Ishikawa (cell line): ENCODE data around the gene RGS12.

Experiments
- CEBPB ChIP-seq: IDR thresholded peaks from 2 replicates; pipeline ENCODE4 v1.6.1; 2012
- CREB1 ChIP-seq: IDR thresholded peaks from 2 replicates; pipeline ENCODE4 v1.6.1; 2012; ENCODE audit warnings: low read depth
- EGR1 ChIP-seq: IDR thresholded peaks from 2 replicates; pipeline ENCODE4 v1.6.1; 2012
- EP300 ChIP-seq: IDR thresholded peaks from 2 replicates; pipeline ENCODE4 v1.6.1; 2012; ENCODE audit warnings: borderline replicate concordance
- FOXM1 ChIP-seq: IDR thresholded peaks from 2 replicates; pipeline ENCODE4 v1.6.1; 2012; ENCODE audit warnings: low read depth, borderline replicate concordance
- NFIC ChIP-seq: IDR thresholded peaks from 2 replicates; pipeline ENCODE4 v1.6.1; 2012
- RAD21 ChIP-seq: IDR thresholded peaks from 2 replicates; pipeline ENCODE4 v1.6.1; 2012; ENCODE audit warnings: low read depth
- REST ChIP-seq: IDR thresholded peaks from 2 replicates; pipeline ENCODE4 v1.6.1; 2012; ENCODE audit warnings: low read depth, mild to moderate bottlenecking
- TAF1 ChIP-seq: IDR thresholded peaks from 2 replicates; pipeline ENCODE4 v1.6.1; 2012; ENCODE audit warnings: low read depth, mild to moderate bottlenecking
- TCF12 ChIP-seq: IDR thresholded peaks from 2 replicates; pipeline ENCODE4 v1.6.1; 2012; ENCODE audit warnings: low read depth
- TEAD4 ChIP-seq: IDR thresholded peaks from 2 replicates; pipeline ENCODE4 v1.6.1; 2012
- YY1 ChIP-seq: IDR thresholded peaks from 2 replicates; pipeline ENCODE4 v1.6.1; 2012; ENCODE audit warnings: low read depth
- ZBTB7A ChIP-seq: IDR thresholded peaks from 2 replicates; pipeline ENCODE4 v1.6.1; 2012; ENCODE audit warnings: low read depth
- TF ChIP-seq, protein P1 (sequence below): IDR thresholded peaks from 2 replicates; pipeline ENCODE4 v1.6.1; 2012
- TF ChIP-seq, protein P2 (sequence below): IDR thresholded peaks from 2 replicates; pipeline ENCODE4 v1.6.1; 2012

The RGS12 gene

DNA sequence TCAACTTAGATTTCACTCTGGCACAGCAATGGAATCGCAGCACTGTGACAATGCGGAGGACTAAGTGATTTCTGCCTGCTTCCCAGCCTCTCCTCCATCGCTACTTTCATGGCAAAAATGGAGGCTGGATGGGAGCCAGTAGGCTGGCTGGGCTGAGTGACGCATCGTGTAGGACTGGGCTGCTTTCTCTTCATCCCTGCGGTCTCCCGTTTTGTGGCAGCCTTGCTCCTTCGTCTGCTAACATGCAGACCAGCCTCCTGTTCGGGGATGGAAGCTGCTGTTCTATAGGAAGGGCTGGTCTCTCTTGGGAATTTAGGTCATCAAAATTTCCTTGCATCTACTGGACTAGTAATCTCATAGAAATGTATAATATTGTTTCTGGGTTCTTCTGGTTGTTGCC, 15.8 kb upstream of the RGS12 start:
- TF ChIP-seq CEBPB (no peak), NFIC (no peak), ZBTB7A (no peak)
- TF ChIP-seq, protein P1, sequence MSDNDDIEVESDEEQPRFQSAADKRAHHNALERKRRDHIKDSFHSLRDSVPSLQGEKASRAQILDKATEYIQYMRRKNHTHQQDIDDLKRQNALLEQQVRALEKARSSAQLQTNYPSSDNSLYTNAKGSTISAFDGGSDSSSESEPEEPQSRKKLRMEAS, result no peak

DNA sequence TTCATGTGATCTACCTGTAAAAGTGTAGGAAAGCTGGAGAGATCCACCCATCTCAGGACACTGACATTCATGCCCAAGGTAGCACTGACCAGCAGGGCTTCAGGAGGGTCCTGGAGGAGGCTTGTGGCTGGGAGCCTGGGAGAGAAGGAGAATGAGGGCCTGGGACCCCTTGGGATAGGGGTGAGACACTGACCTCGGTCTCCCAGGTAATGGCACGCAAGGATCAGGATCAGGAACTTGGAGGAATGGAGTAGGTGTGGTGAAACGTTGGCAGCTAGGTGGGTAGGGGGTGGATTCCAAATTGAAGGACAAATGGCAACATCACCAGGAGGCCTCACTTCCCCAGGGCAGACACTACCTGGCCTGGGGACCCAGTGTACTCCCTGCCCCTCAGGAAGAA, 12.4 kb upstream of the RGS12 start:
- TF ChIP-seq CREB1 (no peak), NFIC (no peak), FOXM1 (no peak), YY1 (no peak), TAF1 (no peak), ZBTB7A (no peak), TEAD4 (no peak), CEBPB (no peak), EGR1 (no peak), TCF12 (no peak), EP300 (no peak)
- TF ChIP-seq, protein P2, sequence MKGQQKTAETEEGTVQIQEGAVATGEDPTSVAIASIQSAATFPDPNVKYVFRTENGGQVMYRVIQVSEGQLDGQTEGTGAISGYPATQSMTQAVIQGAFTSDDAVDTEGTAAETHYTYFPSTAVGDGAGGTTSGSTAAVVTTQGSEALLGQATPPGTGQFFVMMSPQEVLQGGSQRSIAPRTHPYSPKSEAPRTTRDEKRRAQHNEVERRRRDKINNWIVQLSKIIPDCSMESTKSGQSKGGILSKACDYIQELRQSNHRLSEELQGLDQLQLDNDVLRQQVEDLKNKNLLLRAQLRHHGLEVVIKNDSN, result no peak

DNA sequence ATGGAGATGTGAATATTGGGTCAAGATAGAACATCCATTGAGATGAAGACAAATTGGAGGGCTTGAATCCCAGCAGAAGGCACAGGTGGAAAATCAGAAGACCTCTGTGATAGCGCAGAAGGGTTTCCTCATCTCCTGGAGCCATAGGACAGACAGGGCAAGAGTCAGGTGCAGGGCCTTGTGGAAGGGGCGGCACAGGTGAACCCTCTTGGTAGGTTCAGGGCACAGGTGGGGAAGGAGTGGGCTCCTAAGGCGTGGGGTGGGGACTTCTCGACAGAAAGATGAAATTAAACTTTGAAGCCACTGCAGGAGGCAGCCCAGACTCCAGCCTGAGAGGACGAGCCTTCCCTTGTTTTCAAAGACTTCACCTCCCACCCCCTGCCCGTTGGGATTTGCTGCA, 9.3 kb upstream of the RGS12 start:
- TF ChIP-seq CREB1 (no peak), YY1 (no peak), EP300 (no peak), ZBTB7A (no peak), CEBPB (no peak), NFIC (no peak), TCF12 (no peak), TEAD4 (no peak), TAF1 (no peak)
- TF ChIP-seq, protein P1, result no peak
- TF ChIP-seq, protein P2, result no peak

GRCh38 chr4:3283916-3284315, 8.9 kb upstream of the RGS12 start:
- no peak for TF ChIP-seq RAD21
- no peak for TF ChIP-seq TAF1
- TF ChIP-seq EP300, result no peak
- no peak for TF ChIP-seq TCF12
- no peak for TF ChIP-seq TEAD4
- no peak for TF ChIP-seq ZBTB7A
- TF ChIP-seq, protein P2, result no peak
- TF ChIP-seq FOXM1, result no peak
- no peak for TF ChIP-seq YY1

- TF ChIP-seq ZBTB7A (no peak), FOXM1 (no peak), YY1 (no peak), EP300 (no peak), TEAD4 (no peak), TCF12 (no peak), REST (no peak), TAF1 (no peak), EGR1 (no peak), NFIC (no peak), CEBPB (no peak), CREB1 (no peak), RAD21 (no peak)
- TF ChIP-seq, protein P1, result no peak
- TF ChIP-seq, protein P2, result no peak
These were observed 7.9 kb upstream of the RGS12 start for GRCh38 chr4:3284734-3285557.

DNA sequence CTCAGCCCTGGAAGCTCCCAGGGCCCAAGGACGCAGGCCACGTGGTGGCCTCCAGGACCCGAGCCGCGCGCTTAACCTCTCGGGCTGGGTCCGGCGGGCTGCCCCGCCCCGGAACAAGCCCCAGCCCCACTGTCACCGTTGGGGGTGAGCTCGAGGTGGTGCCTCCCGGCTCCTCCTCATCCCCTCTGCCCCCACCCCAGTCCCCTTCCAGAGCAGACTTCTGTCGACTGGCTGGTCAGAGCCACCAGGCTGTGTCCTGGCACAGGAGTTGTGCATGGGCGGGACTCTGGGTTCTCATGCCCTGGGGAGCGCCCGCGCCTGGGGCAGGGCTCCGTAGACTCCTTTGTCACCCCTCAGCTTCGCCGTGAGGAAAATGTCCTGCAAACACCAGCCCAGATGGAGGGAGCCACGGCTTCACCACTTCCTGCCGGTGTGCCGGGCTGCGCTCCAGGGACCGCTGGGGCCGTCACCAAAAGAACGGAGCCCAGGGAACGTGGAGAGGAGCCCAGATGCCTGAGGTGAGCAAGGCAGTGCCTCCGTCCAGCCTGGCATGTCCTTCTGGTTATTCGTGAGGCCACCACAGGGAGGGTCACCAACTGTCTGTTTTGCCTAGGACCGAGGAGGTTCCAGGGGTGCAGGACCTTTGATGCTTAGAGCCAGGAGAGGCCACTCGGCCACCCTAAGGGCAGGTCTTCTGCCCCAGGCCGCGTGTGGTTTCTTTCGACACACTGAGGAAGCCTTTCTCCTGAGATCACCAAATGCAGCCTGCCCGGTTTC, 7.1 kb upstream of the RGS12 start:
- TF ChIP-seq TCF12, result no peak
- TF ChIP-seq, protein P1, result no peak
- no peak for TF ChIP-seq CEBPB
- no peak for TF ChIP-seq REST
- no peak for TF ChIP-seq NFIC
- no peak for TF ChIP-seq EP300
- no peak for TF ChIP-seq TEAD4
